SK-N-SH treated with all-trans-retinoic acid at 6 μM for 48 hours (cell line): ENCODE measurements around the gene ANKRD23.

Source experiments
- ATAC-seq: fragments of 200-7000 bp; cut with Tn5 transposase; 3 replicates; pipeline ENCODE4 v1.9.1; 2020; ENCODE audit warnings: mild to moderate bottlenecking, moderate library complexity
- ARNTL ChIP-seq: fragments of 450-650 bp; formaldehyde crosslinking; IDR thresholded peaks from 2 replicates; pipeline ENCODE4 v1.5.0; 2020; ENCODE audit warnings: low read depth, mild to moderate bottlenecking, moderate library complexity, borderline replicate concordance
- BACH2 ChIP-seq: fragments of 250-450 bp; sonication (Bioruptor Pico); IDR thresholded peaks from 2 replicates; pipeline ENCODE4 v1.9.0; 2021; ENCODE audit warnings: mild to moderate bottlenecking, borderline replicate concordance
- ESRRG ChIP-seq: fragments of 250-450 bp; sonication (Bioruptor Pico); IDR thresholded peaks from 2 replicates; pipeline ENCODE4 v1.6.1; 2021; ENCODE audit warnings: mild to moderate bottlenecking
- GLIS3 ChIP-seq: fragments of 250-450 bp; sonication (Bioruptor Pico); IDR thresholded peaks from 2 replicates; pipeline ENCODE4 v1.5.0; 2020; ENCODE audit warnings: mild to moderate bottlenecking, moderate library complexity
- ISL1 ChIP-seq: fragments of 250-450 bp; sonication (Bioruptor Pico); IDR thresholded peaks from 2 replicates; pipeline ENCODE4 v2.1.2; 2022; ENCODE audit warnings: mild to moderate bottlenecking, moderate library complexity
- RARB ChIP-seq: fragments of 250-450 bp; sonication (Bioruptor Pico); IDR thresholded peaks from 2 replicates; pipeline ENCODE4 v1.8.0; 2021; ENCODE audit warnings: mild to moderate bottlenecking, moderate library complexity
- SNAI2 ChIP-seq: fragments of 250-450 bp; sonication (Bioruptor Pico); IDR thresholded peaks from 2 replicates; pipeline ENCODE4 v1.5.0; 2020; ENCODE audit warnings: mild to moderate bottlenecking, moderate library complexity
- TCF4 ChIP-seq: fragments of 250-450 bp; sonication (Bioruptor Pico); IDR thresholded peaks from 2 replicates; pipeline ENCODE4 v1.8.0; 2021; ENCODE audit warnings: mild to moderate bottlenecking, moderate library complexity, borderline replicate concordance
- TOX ChIP-seq: fragments of 250-450 bp; sonication (Bioruptor Pico); IDR thresholded peaks from 2 replicates; pipeline ENCODE4 v1.8.0; 2021; ENCODE audit warnings: mild to moderate bottlenecking, moderate library complexity, borderline replicate concordance
- ZC3H10 ChIP-seq: fragments of 250-450 bp; sonication (Bioruptor Pico); IDR thresholded peaks from 2 replicates; pipeline ENCODE4 v1.5.1; 2021; ENCODE audit warnings: mild to moderate bottlenecking, moderate library complexity
- ZFP3 ChIP-seq: fragments of 250-450 bp; sonication (Bioruptor Pico); IDR thresholded peaks from 2 replicates; pipeline ENCODE4 v1.5.0; 2020; ENCODE audit warnings: mild to moderate bottlenecking, moderate library complexity
- ZNF565 ChIP-seq: fragments of 450-650 bp; formaldehyde crosslinking; conservative IDR thresholded peaks from 2 replicates; pipeline ENCODE4 v1.5.0; 2020; ENCODE audit warnings: low read depth, mild to moderate bottlenecking, moderate library complexity
- ZNF70 ChIP-seq: fragments of 450-650 bp; formaldehyde crosslinking; IDR thresholded peaks from 2 replicates; pipeline ENCODE4 v1.5.0; 2020; ENCODE audit warnings: mild to moderate bottlenecking, moderate library complexity
- ZNF8 ChIP-seq: fragments of 450-650 bp; formaldehyde crosslinking; IDR thresholded peaks from 2 replicates; pipeline ENCODE4 v1.5.0; 2020; ENCODE audit warnings: mild to moderate bottlenecking, moderate library complexity
- TF ChIP-seq, protein P1 (sequence below): fragments of 250-450 bp; sonication (Bioruptor Pico); IDR thresholded peaks from 2 replicates; pipeline ENCODE4 v1.5.1; 2020; ENCODE audit warnings: low read depth, mild to moderate bottlenecking, moderate library complexity
- TF ChIP-seq, protein P2 (sequence below): fragments of 250-450 bp; sonication (Bioruptor Pico); IDR thresholded peaks from 2 replicates; pipeline ENCODE4 v1.5.1; 2021; ENCODE audit warnings: mild to moderate bottlenecking, moderate library complexity
- TF ChIP-seq, protein P3 (sequence below): fragments of 250-450 bp; sonication (Bioruptor Pico); IDR thresholded peaks from 2 replicates; pipeline ENCODE4 v1.8.0; 2020; ENCODE audit warnings: mild to moderate bottlenecking, moderate library complexity, borderline replicate concordance
- TF ChIP-seq, protein P4 (sequence below): fragments of 250-450 bp; sonication (Bioruptor Pico); IDR thresholded peaks from 2 replicates; pipeline ENCODE4 v1.5.0; 2020; ENCODE audit warnings: mild to moderate bottlenecking, moderate library complexity
- TF ChIP-seq, protein P5 (sequence below): fragments of 250-450 bp; sonication (Bioruptor Pico); IDR thresholded peaks from 2 replicates; pipeline ENCODE4 v1.8.0; 2021; ENCODE audit warnings: low read depth, mild to moderate bottlenecking, moderate library complexity, borderline replicate concordance

The ANKRD23 gene

DNA sequence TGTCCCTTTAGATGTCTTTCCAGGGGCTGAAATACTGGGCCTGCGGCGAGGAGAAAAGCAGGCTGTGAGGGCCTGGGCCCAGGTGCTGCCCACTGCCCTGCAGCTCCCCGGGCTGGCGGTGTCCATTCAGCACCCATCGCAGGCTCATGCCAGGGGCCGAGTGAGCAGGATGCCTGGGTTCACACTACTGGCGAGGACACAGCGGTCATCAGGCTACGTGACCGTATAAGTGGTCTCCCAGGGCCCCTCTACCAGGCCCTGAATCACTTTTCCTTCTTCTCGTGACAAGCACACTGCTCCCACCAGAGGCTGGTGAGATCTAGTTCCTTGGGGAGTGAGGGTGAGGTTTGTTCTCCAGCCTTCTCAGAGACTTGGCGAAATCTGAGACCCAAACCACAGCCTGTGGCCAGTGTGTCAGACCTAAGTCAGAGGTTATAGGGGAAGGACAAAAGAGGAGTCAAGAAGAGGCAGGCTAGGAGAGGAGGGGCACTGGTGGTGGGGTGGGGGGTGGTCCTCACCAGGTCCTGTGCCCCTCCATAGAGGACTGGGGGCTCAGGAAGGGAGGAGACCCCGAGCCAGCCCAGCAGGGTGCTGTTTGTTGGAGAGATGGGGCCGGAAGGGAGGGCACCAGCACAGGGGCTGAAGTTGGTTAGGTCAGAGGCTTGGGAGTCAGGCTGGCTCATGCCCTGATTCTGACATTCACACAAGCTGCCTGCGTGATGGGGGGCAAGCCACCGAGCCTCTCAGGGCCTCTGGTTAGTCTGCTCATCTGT, 32.6 kb upstream of the ANKRD23 start:
- TF ChIP-seq ZNF8 (CRISPR knock-in tag) (no peak), RARB (CRISPR knock-in tag) (no peak), ARNTL (CRISPR knock-in tag) (no peak), ZFP3 (CRISPR knock-in tag) (no peak), BACH2 (CRISPR knock-in tag) (no peak), ZC3H10 (CRISPR knock-in tag) (no peak), ISL1 (no peak), SNAI2 (CRISPR knock-in tag) (no peak), TCF4 (CRISPR knock-in tag) (no peak), GLIS3 (CRISPR knock-in tag) (no peak), ZNF70 (CRISPR knock-in tag) (no peak), ZNF565 (CRISPR knock-in tag) (no peak)
- TF ChIP-seq, protein P1, sequence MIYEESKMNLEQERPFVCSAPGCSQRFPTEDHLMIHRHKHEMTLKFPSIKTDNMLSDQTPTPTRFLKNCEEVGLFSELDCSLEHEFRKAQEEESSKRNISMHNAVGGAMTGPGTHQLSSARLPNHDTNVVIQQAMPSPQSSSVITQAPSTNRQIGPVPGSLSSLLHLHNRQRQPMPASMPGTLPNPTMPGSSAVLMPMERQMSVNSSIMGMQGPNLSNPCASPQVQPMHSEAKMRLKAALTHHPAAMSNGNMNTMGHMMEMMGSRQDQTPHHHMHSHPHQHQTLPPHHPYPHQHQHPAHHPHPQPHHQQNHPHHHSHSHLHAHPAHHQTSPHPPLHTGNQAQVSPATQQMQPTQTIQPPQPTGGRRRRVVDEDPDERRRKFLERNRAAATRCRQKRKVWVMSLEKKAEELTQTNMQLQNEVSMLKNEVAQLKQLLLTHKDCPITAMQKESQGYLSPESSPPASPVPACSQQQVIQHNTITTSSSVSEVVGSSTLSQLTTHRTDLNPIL (CRISPR knock-in tag) = no peak
- TF ChIP-seq, protein P2, sequence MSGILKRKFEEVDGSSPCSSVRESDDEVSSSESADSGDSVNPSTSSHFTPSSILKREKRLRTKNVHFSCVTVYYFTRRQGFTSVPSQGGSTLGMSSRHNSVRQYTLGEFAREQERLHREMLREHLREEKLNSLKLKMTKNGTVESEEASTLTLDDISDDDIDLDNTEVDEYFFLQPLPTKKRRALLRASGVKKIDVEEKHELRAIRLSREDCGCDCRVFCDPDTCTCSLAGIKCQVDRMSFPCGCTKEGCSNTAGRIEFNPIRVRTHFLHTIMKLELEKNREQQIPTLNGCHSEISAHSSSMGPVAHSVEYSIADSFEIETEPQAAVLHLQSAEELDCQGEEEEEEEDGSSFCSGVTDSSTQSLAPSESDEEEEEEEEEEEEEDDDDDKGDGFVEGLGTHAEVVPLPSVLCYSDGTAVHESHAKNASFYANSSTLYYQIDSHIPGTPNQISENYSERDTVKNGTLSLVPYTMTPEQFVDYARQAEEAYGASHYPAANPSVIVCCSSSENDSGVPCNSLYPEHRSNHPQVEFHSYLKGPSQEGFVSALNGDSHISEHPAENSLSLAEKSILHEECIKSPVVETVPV (CRISPR knock-in tag) = no peak
- TF ChIP-seq, protein P3, sequence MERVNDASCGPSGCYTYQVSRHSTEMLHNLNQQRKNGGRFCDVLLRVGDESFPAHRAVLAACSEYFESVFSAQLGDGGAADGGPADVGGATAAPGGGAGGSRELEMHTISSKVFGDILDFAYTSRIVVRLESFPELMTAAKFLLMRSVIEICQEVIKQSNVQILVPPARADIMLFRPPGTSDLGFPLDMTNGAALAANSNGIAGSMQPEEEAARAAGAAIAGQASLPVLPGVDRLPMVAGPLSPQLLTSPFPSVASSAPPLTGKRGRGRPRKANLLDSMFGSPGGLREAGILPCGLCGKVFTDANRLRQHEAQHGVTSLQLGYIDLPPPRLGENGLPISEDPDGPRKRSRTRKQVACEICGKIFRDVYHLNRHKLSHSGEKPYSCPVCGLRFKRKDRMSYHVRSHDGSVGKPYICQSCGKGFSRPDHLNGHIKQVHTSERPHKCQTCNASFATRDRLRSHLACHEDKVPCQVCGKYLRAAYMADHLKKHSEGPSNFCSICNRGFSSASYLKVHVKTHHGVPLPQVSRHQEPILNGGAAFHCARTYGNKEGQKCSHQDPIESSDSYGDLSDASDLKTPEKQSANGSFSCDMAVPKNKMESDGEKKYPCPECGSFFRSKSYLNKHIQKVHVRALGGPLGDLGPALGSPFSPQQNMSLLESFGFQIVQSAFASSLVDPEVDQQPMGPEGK = no peak
- ATAC-seq = peak; percentile 14; the same call in 2 of the 3 replicates

DNA sequence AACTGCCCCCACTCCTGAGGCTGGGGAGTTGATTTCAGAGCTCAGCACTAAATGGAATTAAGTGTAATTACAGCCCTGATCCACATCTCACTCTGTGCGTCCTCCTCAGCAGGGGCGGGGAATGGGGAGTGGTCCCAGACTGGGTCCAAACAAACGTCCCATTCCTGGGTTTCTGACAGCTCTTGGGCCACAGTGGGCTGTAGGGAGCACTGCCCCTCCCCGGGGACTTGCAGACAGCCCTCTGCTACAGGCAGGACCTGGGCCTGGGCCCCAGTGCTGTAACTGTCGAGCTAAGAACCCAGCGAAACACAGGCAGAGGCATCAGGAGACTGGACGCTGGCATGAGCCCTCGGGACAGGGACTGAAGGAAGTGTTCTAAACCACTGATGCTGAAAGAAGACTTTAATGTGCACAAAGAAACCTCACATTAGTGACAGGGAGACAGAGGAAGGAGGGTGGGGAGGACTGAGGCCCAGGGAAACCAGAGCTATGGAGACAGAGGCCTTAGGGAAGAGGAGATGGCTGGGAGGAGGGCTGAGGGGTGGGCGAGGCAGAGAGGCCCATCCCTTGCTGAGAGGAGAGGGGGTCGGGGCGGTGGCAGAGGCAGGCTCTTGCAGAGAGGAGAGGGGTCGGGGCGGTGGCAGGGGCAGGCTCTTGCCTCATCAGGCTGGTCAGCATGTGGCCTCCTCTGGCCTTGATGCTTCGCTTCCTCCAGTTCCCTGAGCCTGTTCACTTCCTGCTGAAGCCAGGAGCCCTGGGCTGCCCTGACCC, 31.9 kb upstream of the ANKRD23 start:
- TF ChIP-seq ESRRG = no peak
- TF ChIP-seq SNAI2 (CRISPR knock-in tag) = no peak
- TF ChIP-seq, protein P4, sequence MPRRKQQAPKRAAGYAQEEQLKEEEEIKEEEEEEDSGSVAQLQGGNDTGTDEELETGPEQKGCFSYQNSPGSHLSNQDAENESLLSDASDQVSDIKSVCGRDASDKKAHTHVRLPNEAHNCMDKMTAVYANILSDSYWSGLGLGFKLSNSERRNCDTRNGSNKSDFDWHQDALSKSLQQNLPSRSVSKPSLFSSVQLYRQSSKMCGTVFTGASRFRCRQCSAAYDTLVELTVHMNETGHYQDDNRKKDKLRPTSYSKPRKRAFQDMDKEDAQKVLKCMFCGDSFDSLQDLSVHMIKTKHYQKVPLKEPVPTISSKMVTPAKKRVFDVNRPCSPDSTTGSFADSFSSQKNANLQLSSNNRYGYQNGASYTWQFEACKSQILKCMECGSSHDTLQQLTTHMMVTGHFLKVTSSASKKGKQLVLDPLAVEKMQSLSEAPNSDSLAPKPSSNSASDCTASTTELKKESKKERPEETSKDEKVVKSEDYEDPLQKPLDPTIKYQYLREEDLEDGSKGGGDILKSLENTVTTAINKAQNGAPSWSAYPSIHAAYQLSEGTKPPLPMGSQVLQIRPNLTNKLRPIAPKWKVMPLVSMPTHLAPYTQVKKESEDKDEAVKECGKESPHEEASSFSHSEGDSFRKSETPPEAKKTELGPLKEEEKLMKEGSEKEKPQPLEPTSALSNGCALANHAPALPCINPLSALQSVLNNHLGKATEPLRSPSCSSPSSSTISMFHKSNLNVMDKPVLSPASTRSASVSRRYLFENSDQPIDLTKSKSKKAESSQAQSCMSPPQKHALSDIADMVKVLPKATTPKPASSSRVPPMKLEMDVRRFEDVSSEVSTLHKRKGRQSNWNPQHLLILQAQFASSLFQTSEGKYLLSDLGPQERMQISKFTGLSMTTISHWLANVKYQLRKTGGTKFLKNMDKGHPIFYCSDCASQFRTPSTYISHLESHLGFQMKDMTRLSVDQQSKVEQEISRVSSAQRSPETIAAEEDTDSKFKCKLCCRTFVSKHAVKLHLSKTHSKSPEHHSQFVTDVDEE (CRISPR knock-in tag) = no peak
- no peak for TF ChIP-seq BACH2 (CRISPR knock-in tag)
- TF ChIP-seq TOX (CRISPR knock-in tag) = no peak
- TF ChIP-seq ZNF565 (CRISPR knock-in tag) = no peak
- no peak for TF ChIP-seq TCF4 (CRISPR knock-in tag)
- TF ChIP-seq, protein P5, sequence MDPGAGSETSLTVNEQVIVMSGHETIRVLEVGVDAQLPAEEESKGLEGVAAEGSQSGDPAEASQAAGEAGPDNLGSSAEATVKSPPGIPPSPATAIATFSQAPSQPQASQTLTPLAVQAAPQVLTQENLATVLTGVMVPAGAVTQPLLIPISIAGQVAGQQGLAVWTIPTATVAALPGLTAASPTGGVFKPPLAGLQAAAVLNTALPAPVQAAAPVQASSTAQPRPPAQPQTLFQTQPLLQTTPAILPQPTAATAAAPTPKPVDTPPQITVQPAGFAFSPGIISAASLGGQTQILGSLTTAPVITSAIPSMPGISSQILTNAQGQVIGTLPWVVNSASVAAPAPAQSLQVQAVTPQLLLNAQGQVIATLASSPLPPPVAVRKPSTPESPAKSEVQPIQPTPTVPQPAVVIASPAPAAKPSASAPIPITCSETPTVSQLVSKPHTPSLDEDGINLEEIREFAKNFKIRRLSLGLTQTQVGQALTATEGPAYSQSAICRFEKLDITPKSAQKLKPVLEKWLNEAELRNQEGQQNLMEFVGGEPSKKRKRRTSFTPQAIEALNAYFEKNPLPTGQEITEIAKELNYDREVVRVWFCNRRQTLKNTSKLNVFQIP (CRISPR knock-in tag) = no peak
- TF ChIP-seq ZNF70 (CRISPR knock-in tag) = no peak
- TF ChIP-seq ARNTL (CRISPR knock-in tag) = no peak
- peak; percentile 25; the same call in 2 of the 3 replicates for ATAC-seq
